ENCODE results near the gene AGR2. TPM values are rescaled to one million over a fixed set of nuclear protein-coding genes. Genes with fewer than 3 reads are reported as not detected.

AGR2 gene
- total and polyA plus RNA-seq, 2 experiments from 2014 or later, result 173 to 178 TPM

DNA sequence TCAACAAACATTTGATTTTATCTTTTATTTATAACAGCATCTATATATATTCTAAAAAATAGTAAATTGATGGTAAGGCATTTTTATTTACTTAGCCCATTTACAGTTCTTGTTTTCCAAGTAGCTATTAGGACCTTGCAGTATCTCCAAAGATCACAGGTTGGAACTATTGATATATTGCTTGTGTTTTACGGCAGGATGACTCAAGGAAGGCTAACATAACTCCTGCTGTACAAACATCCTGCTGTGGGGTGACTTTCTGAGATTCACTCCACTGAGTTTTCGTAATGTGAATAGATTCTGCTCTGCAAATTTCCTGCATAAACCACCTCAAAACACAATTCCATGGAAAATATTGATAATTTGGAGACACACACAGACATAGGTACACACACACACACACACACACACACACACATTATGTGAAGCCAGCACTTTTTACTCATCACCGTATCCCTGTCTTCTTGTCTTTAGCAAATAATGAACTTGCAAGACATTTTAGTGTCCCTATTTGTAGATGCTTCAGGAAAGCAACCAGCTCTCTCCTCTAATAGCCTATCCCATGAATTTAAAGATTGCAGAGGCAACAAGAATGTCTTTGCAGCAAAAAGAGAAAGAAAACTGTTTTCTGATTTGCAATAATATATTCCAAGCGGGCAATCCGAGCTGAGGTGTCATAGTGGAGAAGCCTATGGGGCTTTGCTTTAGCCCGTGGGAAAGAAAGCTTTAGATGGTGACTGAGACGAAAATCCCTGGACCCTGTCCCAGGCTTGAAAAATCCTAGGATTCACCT, 722 bp downstream of the AGR2 start:
- no peak overlapping the region for H2AFZ ChIP-seq

DNA sequence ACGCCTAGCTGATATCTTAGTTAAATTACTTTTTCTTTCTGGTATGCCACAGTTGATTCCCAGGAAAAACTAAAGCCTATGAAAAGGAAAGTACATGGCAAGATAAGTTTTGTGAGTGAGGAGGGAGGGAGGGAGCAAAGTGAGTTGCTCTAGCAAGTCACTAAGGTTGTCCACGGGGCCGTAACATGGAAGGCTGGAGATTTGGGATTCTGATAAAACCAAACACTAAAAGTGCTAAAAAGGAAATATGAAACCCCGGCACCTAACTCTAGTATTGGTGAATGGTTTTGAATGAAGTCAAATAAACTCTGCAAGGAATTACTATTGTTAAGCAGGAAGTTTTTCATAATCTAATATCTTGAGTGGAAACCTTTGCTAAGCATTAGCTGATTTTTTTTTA, 1.7 kb downstream of the AGR2 start:
- Histone ChIP-seq H3K4me2 (peak overlapping the region; percentile 53), H3K4me1 (ENCODE audit: insufficient read depth) (peaks cover 9% of the 10 kb centered on the region), H3K27me3 (no peaks in the 10 kb centered on the region), H3K9me2 (replicated peaks; ENCODE audit: insufficient read depth) (no peaks in the 10 kb centered on the region), H4K20me1 (ENCODE audit: insufficient read depth, poor library complexity, severe bottlenecking) (no peaks in the 10 kb centered on the region), H3K9me3 (ENCODE audit: low read depth) (no peaks in the 10 kb centered on the region), H3K36me3 (replicated peaks; ENCODE audit: insufficient read depth, low read depth) (no peaks in the 10 kb centered on the region), H3K27ac (peak overlapping the region; percentile 92), H2AFZ (no peak overlapping the region), H3K4me3 (no peak overlapping the region), H3K79me2 (no peaks in the 10 kb centered on the region)
- TF ChIP-seq, protein P1, sequence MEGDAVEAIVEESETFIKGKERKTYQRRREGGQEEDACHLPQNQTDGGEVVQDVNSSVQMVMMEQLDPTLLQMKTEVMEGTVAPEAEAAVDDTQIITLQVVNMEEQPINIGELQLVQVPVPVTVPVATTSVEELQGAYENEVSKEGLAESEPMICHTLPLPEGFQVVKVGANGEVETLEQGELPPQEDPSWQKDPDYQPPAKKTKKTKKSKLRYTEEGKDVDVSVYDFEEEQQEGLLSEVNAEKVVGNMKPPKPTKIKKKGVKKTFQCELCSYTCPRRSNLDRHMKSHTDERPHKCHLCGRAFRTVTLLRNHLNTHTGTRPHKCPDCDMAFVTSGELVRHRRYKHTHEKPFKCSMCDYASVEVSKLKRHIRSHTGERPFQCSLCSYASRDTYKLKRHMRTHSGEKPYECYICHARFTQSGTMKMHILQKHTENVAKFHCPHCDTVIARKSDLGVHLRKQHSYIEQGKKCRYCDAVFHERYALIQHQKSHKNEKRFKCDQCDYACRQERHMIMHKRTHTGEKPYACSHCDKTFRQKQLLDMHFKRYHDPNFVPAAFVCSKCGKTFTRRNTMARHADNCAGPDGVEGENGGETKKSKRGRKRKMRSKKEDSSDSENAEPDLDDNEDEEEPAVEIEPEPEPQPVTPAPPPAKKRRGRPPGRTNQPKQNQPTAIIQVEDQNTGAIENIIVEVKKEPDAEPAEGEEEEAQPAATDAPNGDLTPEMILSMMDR (IDR thresholded peaks at IDR 0.05; ENCODE audit: poor library complexity), result no peak
- TF ChIP-seq EZH2 (IDR thresholded peaks at IDR 0.05; ENCODE audit: borderline replicate concordance) (no peak), EZH2phosphoT487 (IDR thresholded peaks at IDR 0.05; ENCODE audit: low read depth, severe bottlenecking, unreplicated experiment) (no peak)
- 76% methylated on average over 4 of the region's 4 CpGs for WGBS (ENCODE audit: low lambda C conversion rate, missing lambda C conversion rate)
- DNase-seq (ENCODE audit: low spot score), result no peak

More for the DNA sequence above, 722 bp downstream of the AGR2 start:
- no peaks in the 10 kb centered on the region for H3K36me3 ChIP-seq (replicated peaks; ENCODE audit: insufficient read depth, low read depth)
- WGBS (ENCODE audit: low lambda C conversion rate, missing lambda C conversion rate), result 71% methylated on average over 7 of the region's 7 CpGs
- H3K9me2 ChIP-seq (replicated peaks; ENCODE audit: insufficient read depth), result no peaks in the 10 kb centered on the region
- DNase-seq (ENCODE audit: low spot score), result no peak
- no peaks in the 10 kb centered on the region for H3K9me3 ChIP-seq (ENCODE audit: low read depth)
- H3K27ac ChIP-seq, result peak overlapping the region; percentile 92
- TF ChIP-seq, protein P1 (IDR thresholded peaks at IDR 0.05; ENCODE audit: poor library complexity), result no peak
- TF ChIP-seq EZH2phosphoT487 (IDR thresholded peaks at IDR 0.05; ENCODE audit: low read depth, severe bottlenecking, unreplicated experiment), result no peak
- TF ChIP-seq EZH2 (IDR thresholded peaks at IDR 0.05; ENCODE audit: borderline replicate concordance), result no peak
- H4K20me1 ChIP-seq (ENCODE audit: insufficient read depth, poor library complexity, severe bottlenecking), result no peaks in the 10 kb centered on the region
- H3K79me2 ChIP-seq, result no peaks in the 10 kb centered on the region
- H3K4me1 ChIP-seq (ENCODE audit: insufficient read depth), result peaks cover 9% of the 10 kb centered on the region
- peak overlapping the region; percentile 53 for H3K4me2 ChIP-seq
- no peaks in the 10 kb centered on the region for H3K27me3 ChIP-seq
- H3K4me3 ChIP-seq, result peak overlapping the region; percentile 4

GRCh38 chr7:16801579-16801978, 3.2 kb downstream of the AGR2 start:
- Histone ChIP-seq H3K9me2 (replicated peaks; ENCODE audit: insufficient read depth) (no peaks in the 10 kb centered on the region), H3K27me3 (no peaks in the 10 kb centered on the region), H4K20me1 (ENCODE audit: insufficient read depth, poor library complexity, severe bottlenecking) (no peaks in the 10 kb centered on the region), H2AFZ (no peak overlapping the region), H3K4me3 (no peak overlapping the region), H3K36me3 (replicated peaks; ENCODE audit: insufficient read depth, low read depth) (no peaks in the 10 kb centered on the region), H3K9me3 (ENCODE audit: low read depth) (no peaks in the 10 kb centered on the region), H3K4me2 (no peak overlapping the region), H3K4me1 (ENCODE audit: insufficient read depth) (peaks cover 9% of the 10 kb centered on the region), H3K79me2 (no peaks in the 10 kb centered on the region), H3K27ac (peak overlapping the region; percentile 11)
- DNase-seq (ENCODE audit: low spot score), result no peak
- 91% methylated on average over 4 of the region's 4 CpGs for WGBS (ENCODE audit: low lambda C conversion rate, missing lambda C conversion rate)
- TF ChIP-seq EZH2phosphoT487 (IDR thresholded peaks at IDR 0.05; ENCODE audit: low read depth, severe bottlenecking, unreplicated experiment) (no peak), EZH2 (IDR thresholded peaks at IDR 0.05; ENCODE audit: borderline replicate concordance) (no peak)
- TF ChIP-seq, protein P1 (IDR thresholded peaks at IDR 0.05; ENCODE audit: poor library complexity), result no peak

Measured in hepatocyte (in vitro differentiated cells).